GM12874 (cell line): Measurements from ENCODE around the gene DPYD.

Source experiments
- CTCF ChIP-seq: IDR thresholded peaks from 2 replicates; pipeline ENCODE4 v1.5.1; 2011; ENCODE audit warnings: low read depth, mild to moderate bottlenecking, control low read depth, low read length, moderate library complexity; ENCODE audit not compliant: insufficient read depth

DPYD gene

DNA sequence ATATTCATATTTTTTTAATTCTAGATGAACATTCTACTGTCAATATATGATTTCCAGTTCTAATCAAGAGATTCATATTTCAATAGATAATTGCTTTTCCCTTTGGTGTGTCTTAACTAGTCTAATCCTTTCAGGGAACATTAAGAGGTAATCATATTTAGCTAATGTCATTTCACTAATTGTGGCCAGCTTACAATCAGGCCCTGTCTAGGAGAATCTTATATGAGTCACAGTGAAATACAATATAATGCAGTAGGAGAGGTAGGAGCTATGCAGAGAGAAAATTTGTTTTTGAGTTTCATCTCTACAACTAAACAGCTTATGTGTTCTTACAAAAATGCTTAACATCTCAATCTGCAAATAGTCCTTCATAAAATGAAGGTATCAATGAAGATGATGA is 85.9 kb downstream of the DPYD start:
- no peak for TF ChIP-seq CTCF

- TF ChIP-seq CTCF = no peak
Measured at GRCh38 chr1:97833881-97834280, 87.0 kb downstream of the DPYD start.

- no peak for TF ChIP-seq CTCF
Measured at GRCh38 chr1:97832481-97832880, 88.4 kb downstream of the DPYD start.

DNA sequence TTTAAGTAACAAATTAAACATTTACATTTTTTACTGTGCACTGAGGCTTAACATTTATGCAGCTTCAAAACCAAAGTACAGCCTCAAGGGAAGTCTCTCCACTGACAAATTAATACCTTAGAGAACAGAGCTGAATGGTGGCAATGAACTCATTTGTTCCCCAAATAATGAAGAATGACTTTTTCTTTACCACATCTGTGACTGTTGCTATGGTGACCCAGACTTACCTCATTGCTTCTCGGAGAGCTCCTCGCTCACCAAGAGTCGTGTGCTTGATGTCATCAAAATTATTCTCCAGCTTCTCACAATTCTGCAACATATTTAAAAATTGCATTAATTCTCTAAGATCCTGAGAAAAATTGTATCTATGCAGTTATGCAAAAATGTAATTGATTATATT is 92.9 kb downstream of the DPYD start:
- TF ChIP-seq CTCF = no peak

DNA sequence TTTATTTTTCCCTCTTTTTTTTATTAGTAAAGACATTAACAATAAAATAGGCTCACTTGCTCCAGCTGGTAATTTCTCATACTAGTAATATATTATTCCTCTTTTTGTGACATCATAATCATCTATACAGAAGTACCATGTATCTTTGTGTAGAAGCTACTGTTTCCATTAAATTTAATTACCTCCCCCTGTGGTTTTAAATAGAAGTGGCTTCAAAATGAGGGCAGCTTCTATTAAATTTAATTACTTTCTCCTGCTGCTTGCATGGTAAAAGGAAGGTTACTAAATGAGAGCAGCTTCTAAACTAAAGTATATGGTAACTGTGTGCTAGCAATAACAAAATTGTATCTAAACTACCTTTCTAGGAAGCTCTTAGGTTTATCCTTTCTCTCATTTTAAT is 94.0 kb downstream of the DPYD start:
- no peak for TF ChIP-seq CTCF

GRCh38 chr1:97824624-97825023 is 96.2 kb downstream of the DPYD start:
- TF ChIP-seq CTCF = no peak

DNA sequence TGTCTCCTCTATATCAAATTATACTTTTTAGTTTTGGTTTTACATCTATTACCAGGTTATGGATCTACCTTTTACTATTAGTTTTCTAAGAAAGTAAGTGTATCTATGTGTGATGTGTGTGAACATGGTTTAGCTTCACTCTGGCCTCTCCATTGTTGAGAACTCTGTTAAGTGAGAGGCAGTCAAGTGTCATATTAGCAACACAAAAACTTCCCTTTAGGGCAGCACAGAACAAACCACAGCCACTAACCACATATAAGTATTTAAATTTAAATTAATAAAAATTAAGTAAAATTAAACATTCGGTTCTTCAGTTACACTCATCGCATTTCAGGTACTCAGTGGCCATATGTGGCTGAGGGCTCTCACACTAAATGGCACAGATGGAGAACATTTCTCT is 96.6 kb downstream of the DPYD start:
- no peak for TF ChIP-seq CTCF
